Inferior parietal cortex (tissue), 1 donor: ENCODE results near the gene RAPH1.
"Not testable (repeated sequence)": the region's sequence is repeated elsewhere in the genome, so short reads cannot be mapped to it uniquely, and the experiment has no call there.

Source experiments
- DNase-seq: peaks from one replicate; pipeline ENCODE4 v3.0.0-alpha.2; 2016; ENCODE audit errors: extremely low spot score

Gene RAPH1

DNA sequence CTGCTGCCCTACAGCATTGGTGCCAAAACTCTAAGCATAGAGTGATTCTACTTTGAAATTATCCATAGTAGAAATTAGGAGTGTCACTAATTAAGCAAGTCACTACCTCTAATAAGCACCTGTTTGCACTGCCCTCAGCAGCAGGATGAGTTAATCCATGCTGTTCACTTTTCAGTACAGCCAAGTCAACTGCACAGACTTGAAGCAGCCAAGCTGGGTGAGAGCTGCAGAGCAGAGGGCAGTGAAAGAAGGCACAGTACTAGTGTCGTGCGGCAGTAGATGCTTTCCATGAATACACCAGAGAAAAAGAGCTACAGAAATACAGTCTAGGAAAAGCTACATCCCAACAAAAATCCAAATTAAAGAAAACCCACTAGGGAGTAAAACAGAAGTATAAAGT lies 98.6 kb downstream of the RAPH1 start:
- no peak for DNase-seq

DNA sequence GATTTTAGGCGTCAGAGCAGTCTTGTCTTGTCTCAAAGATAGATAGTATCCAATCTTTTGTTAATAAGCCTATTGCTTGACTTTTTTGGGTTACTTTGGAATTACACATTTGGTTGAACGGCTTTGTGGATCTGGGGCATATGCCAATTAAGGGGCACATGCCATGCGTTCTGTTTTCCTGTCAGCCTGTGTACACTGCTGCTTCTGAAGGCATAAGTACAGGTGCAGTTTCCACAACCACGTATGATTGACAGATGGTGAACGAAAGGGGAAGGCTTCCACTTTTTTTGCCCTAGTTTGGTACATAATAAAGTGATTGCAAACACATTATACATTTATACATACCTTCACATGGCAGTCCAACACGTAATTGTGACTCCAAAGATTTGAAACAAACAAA lies 102.3 kb downstream of the RAPH1 start:
- DNase-seq, result no peak

DNA sequence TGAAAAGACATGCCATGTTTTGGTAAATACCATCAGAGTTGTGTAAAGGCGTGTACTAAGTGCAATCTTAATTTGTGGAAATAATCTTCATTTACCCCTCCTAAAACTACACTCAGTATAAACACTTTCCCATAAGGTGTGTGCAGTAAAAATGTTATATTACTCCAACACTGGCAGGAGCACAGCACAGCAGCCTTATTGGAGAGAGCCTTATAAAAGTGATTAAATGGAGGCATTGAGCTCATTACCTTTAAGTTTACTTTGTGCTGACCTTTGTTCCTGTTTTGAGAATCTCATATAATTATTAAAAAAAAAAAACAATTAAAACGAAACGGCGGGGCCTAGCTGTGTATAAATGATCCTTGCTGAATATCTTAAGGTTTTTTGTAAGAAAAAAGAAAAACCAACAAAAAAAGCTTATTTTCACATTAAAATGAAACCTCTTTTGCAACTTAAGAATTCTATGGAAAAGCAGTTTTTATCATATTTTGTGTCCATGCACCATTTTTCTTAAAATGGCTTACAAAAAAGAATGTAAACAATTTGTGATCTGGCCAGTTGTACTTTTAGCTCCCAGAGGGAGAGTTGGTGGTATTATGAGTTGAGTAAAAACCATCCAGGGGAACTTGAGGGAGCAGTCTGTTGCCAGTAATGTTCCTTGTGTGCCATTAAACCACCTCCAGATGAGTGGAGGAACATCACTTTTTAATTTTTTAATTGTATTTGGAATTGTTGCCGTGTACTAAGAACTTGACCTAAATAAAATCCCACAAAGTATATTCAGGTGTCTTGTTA lies 103.5 kb downstream of the RAPH1 start:
- no peak for DNase-seq

DNA sequence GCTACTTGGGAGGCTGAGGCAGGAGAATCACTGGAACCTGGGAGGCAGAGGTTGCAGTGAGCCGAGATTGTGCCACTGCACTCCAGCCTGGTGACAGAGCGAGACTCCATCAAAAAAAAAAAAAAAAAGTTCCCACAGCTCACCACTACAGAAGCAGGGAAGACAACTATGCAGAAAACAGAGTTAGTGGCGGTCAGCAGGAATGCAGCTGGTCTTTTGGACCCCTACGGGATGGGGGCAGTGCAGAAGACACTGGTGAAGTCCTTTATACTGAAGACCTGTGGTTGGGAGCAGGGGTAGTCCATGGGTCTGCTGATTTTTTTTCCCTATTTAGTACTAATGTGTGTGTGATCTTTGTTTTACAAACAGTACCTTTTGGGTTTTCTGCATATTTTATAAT lies 105.5 kb downstream of the RAPH1 start:
- not testable (repeated sequence) for DNase-seq

DNA sequence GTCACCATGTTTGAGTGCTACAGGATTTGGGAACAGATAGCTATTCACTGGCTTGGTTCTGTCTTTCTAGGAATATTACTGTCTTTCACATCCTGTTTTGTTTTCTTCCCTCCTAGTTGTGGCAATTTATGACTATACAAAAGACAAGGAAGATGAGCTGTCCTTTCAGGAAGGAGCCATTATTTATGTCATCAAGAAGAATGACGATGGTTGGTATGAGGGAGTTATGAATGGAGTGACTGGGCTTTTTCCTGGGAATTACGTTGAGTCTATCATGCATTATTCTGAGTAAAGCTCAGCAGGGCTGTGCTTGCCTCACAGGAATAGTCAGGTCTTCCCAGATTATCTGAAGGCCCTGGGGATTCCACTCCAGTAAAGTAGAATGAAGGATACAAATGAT lies 108.0 kb downstream of the RAPH1 start:
- DNase-seq, result no peak

DNA sequence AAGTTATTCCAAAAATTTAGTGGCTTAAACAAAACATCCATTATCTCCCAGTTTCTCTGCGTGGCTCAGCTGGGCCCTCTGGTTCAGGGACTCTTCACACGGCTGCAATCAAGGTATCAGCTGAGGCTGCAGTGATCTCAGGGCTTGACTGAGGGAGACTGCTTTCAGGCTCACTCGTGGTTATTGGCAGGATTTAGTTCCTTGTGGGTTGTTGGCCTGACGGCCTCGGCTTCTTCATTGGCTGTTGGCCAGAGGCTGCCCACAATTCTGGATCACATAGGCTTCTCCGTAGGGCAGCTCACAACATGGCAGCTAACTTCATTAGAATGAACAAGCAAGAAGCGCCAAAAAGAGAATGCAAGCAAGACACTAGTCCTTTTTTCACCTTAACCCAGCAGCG lies 116.8 kb downstream of the RAPH1 start:
- no peak for DNase-seq

DNA sequence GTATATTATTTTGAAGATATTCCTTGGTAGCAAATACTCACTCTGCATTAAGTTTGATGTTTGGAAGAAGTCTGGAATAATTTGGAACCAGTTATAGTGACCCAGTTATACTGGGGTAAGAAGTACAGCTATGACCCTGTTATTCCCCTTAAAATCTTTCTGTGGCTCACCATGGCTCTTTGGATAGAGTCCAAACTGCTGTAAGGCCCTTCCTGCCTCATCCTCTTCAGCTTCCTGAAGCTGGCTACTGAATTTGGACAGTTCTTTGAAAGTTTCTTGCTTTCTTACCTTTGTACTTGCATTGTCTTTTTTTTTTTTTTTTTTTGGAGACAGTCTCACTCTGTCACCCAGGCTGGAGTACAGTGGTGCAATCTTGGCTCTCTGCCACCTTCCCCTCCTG lies 121.3 kb downstream of the RAPH1 start:
- no peak for DNase-seq

DNA sequence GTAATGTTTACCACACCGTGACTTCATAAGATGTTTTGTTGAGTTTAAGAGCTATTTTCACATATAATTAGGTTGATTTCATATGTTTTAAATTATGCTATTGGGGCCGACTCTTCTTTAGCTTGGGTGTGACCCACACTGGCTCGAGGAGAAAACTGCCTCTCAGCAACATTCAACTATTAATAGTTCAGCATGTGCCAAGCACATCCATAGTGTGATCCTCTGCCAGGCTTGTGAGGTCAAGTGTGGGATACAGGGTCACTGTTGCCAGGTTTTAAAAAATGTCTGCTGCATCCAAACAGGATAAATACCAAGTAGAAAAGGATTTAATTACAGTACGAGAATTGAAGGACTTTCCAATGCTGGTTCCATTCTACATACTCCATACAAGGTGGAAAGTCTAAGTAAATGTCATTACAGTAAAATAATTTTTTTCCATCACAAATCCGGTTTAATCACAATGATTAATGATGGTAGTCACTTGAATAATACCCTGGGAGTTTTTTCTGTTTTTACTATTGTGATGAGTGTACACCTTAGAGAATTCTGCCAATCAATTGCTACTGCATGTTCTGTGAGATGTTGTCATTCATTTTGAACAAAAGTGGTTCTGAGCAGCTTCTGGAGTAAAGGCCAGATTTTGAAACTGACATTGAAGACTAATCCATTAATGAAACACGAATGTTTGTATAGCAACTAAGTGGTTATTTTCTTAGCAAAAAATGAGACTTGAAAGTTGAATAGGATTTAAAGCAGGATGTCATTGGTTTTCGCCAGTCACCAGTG lies 122.4 kb downstream of the RAPH1 start:
- DNase-seq, result no peak

DNA sequence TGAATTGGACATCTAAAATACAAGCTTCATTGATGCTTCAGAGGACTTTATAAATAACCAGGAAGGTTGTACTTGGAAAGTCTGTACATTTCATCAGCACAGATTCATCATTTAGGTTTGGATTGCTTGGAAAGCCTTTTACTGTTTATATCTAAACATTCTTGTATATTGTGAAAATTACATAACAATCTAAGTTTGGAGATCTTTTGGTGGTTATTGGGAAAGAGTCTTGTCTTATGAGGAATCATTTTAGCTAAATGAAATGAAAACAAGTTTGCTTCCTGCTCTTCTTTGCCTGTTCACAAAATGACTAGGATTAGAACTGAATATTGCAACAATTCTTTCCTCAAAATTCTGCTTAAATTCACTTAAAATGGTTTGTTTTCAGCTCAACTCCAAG lies 127.6 kb downstream of the RAPH1 start:
- no peak for DNase-seq

DNA sequence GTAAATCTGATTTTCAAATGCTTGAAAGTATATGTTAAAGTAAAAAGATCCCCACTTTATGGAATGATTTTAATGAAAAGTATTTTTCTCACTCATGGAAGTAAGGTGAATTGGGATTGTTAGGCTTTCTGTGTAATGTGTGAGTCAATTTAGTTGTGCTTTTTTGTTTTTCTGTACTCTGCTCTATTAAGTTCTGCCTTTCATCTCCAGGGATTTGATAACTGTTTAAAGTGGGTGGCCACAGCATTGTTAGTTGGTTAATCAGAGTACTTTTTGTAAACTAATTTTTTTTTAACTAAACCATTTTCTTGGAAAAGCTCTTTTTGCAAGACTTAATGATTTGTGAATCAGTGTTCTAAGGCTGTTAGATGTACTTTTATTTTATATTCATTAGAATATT lies 130.1 kb downstream of the RAPH1 start:
- DNase-seq, result no peak

DNA sequence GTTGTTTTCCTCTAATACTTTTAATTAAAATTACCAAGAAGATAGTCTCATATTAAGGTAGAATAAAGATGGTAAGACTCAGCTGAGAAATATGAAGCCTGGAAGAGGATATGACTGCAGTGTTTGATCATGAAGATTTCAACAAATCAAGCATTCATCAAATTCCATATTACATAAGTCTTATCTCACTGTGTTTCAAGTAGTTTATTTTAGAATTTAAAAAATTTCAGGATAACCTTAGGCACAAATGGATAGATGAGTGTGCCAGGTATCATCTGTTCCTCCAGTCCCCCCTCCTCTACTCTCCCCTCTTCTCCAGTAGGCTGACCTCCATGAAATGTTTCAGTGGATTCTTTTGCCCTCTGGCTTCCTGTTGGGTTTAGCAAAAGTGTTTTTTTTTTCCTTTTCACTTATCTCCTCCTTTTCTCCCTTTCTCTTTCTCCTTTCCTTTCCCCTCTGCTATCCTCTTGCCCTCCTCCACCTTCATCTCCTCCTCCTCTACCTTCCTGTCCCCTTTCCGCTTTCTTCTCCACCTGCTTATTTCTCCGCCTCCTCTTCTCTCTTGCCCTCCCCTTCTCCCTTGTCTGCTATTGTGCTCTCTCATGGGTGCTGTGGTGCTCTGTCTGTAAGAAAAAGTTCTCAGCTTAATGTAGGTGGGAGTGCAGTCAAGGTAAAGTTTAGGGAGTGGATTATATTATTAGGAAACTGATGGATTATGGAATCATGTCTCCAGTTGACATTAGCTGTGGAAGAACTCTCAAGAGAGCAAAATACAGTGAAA lies 134.1 kb downstream of the RAPH1 start:
- DNase-seq, result no peak

DNA sequence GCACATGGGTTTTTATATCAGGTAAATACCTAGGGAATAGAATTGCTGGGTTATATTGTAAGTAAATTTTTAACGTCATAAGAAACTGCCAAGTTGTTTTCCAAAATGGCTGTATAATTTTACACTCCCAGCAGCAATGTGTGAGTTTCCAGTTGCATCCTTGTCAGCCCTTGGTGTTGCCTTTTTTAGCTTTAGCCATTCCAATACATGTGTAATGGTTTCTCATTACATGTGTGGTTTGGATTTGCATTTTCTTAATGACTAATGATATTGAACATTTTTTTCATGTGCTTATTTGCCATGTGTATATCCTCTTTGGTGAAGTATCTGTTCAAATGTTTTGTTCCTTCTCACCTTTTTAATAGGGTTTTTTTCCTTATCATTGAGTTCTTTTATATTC lies 136.1 kb downstream of the RAPH1 start:
- DNase-seq, result no peak

DNA sequence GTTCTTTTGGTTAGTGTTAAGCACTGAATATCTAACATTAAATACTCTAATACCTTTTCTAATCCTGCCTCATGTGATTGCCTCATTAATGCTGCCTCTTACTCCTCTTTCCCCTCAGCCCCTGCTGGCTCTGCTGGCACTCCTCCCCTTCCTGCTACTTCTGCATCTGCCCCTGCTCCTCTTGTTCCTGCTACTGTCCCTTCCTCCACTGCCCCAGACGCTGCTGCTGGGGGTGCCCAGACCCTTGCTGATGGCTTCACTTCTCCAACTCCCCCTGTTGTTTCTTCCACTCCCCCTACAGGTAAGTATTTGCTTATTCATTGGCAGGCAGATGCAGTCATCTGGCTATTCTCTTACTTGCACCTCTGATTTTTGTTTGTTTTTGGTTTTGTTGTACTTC lies 138.4 kb downstream of the RAPH1 start:
- no peak for DNase-seq

DNA sequence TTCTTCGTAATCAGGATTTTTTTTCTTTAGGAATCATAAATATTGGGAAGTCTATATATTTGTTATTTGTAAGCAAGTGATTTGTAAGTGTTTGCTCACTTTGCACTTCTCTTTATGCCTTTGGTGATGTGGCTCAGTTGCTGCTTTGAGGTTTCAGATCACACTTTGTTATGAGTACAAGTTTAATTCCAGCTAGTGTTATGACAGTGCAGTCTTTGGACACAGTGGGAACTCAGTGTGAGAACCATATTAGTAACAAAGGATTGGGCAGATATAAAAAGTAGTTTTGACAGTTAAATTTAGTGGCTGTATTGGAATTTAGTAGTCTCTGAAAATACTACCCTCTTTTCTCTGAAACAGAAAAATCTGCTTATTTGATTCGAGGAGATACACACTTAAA lies 139.2 kb downstream of the RAPH1 start:
- DNase-seq, result no peak

DNA sequence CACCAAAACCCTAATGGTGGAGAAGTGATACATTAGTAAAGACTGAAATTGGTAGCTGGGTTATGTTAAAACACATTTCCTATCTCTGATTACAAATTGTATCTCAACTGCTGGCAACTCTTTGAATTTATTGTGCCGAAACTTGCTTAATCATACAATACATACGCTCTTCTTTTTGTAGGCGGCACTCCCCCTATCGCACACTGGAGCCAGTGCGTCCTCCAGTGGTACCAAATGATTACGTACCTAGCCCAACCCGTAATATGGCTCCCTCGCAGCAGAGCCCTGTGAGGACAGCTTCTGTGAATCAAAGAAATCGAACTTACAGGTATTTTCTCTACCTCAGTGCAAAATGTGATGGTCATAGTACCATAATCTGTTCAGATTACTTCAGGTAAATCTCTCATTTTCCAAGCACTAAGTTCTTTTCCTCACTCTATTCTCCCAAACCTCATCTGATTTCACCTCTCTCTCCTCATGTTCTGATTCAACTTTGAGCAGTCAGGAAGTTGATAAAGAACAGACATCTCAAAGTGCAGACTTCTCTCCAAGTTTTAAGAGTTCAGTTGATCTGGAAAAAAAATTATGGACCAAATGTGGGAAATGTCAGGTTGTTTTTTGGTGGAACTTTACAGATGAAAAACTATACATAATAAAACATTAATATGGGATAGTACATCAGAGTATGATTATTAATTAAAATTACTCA lies 140.4 kb downstream of the RAPH1 start:
- DNase-seq, result no peak

DNA sequence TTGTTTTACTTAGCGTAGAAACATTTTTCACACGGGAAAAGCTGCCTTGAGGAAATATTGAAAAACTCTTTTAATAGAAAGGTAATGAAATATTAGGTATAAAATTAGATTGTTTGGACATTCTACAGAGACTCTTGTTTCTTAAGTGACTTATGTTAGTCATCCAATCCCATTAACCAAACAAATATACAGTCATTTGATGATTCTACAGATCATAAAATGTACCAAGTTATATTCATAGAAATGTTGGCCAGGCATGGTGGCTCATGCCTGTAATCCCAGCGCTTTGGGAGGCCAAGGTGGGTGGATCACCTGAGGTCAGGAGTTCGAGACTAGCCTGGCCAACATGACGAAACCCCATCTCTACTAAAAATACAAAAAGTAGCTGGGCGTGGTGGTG lies 146.9 kb downstream of the RAPH1 start:
- DNase-seq, result not testable (repeated sequence)

DNA sequence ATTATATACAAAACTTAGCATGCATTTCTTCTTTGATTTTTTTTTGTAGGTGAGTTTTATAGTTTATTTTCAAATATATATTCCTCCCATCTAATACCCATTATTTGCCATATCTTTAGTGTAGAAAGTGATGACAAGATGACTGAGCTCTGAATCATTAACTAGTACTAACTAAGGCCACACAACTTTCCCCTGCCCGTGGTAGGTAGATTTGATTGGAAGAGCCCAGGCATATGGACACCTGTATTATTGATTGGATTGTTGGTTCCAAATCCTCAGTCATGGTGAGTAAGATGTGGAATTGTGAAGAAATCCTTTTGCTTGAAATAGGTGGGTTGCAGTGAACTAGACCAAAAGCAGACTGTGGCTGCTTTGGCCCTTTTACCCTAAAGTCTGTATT lies 152.1 kb downstream of the RAPH1 start:
- no peak for DNase-seq

DNA sequence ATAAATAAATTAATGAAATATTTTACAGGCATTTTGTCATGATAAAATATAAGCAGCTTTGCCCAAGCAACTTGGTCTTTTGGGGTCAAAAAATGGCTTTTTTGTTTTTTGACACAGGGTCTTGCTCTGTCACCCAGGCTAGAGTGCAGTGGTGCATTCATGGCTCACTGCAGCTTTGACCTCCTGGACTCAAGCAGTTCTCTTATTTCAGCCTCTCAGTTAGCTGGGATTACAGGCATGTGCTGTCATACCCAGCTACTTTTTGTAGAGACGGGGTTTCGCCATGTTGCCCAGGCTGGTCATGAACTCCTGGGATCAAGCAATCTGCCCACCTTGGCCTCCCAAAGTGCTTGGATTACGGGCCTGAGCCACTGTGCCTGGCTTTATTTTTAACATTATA lies 155.9 kb downstream of the RAPH1 start:
- DNase-seq, result no peak

DNA sequence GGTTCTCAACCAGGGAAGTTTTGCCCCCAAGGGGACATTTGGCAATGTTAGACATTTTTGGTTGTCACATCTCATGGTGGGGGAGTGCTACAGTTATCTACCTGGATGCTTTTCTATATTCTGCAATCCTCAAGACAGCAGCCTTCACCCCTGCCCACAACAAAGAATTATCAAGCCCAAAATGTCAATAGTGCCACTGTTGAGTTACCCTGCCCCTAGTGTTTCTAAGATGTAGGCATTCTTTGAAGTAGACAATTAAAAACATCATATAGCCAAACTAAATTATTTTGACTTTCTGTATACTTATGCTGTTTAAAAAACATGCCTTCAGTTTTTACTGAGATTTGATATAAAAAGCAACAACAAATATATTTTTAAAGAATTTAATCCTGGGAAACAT lies 158.9 kb downstream of the RAPH1 start:
- no peak for DNase-seq

DNA sequence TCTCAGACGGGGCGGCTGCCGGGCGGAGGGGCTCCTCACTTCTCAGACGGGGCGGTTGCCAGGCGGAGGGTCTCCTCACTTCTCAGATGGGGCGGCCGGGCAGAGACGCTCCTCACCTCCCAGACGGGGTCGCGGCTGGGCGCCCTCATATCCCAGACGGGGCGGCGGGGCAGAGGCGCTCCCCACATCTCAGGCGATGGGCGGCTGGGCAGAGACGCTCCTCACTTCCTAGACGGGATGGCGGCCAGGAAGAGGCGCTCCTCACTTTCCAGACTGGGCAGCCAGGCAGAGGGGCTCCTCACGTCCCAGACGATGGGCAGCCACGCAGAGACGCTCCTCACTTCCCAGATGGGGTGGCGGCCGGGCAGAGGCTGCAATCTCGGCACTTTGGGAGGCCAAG lies 162.4 kb downstream of the RAPH1 start:
- DNase-seq, result not testable (repeated sequence)

DNA sequence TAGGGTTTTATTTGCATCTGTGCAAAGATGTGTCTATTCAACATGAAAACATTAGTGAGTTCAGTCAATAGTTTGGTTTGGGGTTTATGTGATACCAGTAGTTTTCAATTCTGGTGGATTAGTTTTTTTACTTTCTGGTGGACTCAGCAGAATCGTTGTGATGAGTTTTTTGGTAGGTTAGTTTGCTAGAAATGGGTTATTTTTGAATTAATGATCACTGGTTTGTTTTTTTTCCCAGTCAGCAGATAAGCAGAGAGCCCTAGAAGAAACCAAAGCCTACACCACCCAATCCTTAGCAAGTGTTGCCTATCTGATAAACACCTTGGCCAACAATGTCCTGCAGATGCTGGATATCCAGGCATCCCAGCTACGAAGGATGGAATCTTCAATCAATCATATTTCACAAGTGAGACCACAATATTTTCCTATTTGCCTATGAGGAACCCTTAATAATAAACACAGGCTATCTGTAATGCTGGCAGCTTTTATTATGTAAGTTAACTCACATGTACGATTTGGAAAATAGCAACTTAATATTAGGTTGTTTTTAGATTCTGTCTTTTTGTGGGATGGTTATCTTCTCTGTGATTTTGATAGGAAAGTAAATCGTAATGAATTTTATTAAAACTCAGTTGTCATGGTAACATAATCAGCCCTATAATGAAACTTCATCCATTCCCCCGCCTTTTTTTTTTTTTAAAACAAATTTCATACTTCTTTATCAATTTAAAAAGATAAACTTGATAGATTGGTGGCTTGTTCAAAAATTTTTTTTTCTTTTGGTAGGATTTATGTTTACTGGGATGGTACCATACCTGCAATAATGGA lies 168.2 kb downstream of the RAPH1 start:
- no peak for DNase-seq
